Sigmoid colon (tissue), 4 donors: ENCODE data around the gene SAC3D1.

Experiments used
- CTCF ChIP-seq, 4 experiments: fragments of 450-650 bp in 3 of 4; fragments of 200-600 bp in 1 of 4; IDR thresholded peaks; one replicate each; pipeline ENCODE4 v1.5.1; 2016 to 2019; ENCODE audit warnings: antibody characterized with exemption in 4 of 4, mild to moderate bottlenecking in 3 of 4, moderate library complexity in 2 of 4
- EP300 ChIP-seq, 4 donors: sonication (generic); formaldehyde crosslinking; IDR thresholded peaks; one replicate each; pipeline ENCODE4 v1.6.1; 2017; ENCODE audit warnings: antibody characterized with exemption in 4 of 4
- POLR2A ChIP-seq, 2 donors: fragments of 450-650 bp; IDR thresholded peaks; one replicate each; pipeline ENCODE4 v1.6.1; 2016; ENCODE audit warnings: antibody characterized with exemption in 2 of 2, mild to moderate bottlenecking in 2 of 2, moderate library complexity in 2 of 2
- POLR2AphosphoS5 ChIP-seq, 4 donors: sonication (generic); formaldehyde crosslinking; IDR thresholded peaks; one replicate each; pipeline ENCODE4 v1.6.1; 2017; ENCODE audit warnings: antibody characterized with exemption in 4 of 4

GRCh38 chr11:65069217-65069616 lies 28.2 kb downstream of the SAC3D1 start:
- TF ChIP-seq POLR2AphosphoS5 (IDR thresholded peaks at IDR 0.05) (no peak), POLR2A (IDR thresholded peaks at IDR 0.05) (no peak), CTCF (IDR thresholded peaks at IDR 0.05) (no peak), EP300 (IDR thresholded peaks at IDR 0.05) (no peak)
